IMR-90 (cell line): ENCODE data around the gene TMEM204. TPM values are rescaled to one million over a fixed set of nuclear protein-coding genes. Genes with fewer than 3 reads are reported as not detected.

Experiments
- ATAC-seq: fragments of 200-7000 bp; cut with Tn5 transposase; 2 replicates; pipeline ENCODE4 v1.9.1; 2020; ENCODE audit warnings: low read depth, mild to moderate bottlenecking, moderate library complexity
- BruUV-seq: library from RNA; stranded (reverse); fragments of 400-500 nt; replicated peaks from 2 replicates; lab custom pipeline; 2021; lab: Mats Ljungman, UMichigan
- CTCF ChIA-PET: fragments of 300-600 bp; formaldehyde crosslinking; extraction: SDS; loops from one replicate; lab custom pipeline; 2021; ENCODE audit warnings: antibody characterized with exemption; lab: Yijun Ruan, JAX
- POLR2A ChIA-PET: fragments of 300-600 bp; sonication (Branson Sonifier 250); formaldehyde crosslinking; loops from one replicate; lab custom pipeline; 2022; ENCODE audit warnings: antibody characterized with exemption; ENCODE audit not compliant: unreplicated experiment; lab: Charles Lee
- DNase-seq: peaks from one replicate; pipeline ENCODE4 v3.0.0; 2013
- H2AFZ ChIP-seq: replicated peaks from 2 replicates; pipeline ENCODE3; 2013; ENCODE audit warnings: low read length, mild to moderate bottlenecking; ENCODE audit not compliant: poor library complexity
- H2AK5ac ChIP-seq: 2 replicates; pipeline ENCODE4 v1.6.1; 2013; ENCODE audit warnings: low read depth, low read length, inconsistent platforms
- H2AK9ac ChIP-seq: replicated peaks from 2 replicates; pipeline ENCODE3; 2013; ENCODE audit warnings: mild to moderate bottlenecking, low read depth, low read length, moderate library complexity; ENCODE audit not compliant: poor library complexity
- H2BK120ac ChIP-seq: 2 replicates; pipeline ENCODE4 v1.6.1; 2013; ENCODE audit warnings: low read depth, low read length, inconsistent platforms
- H2BK15ac ChIP-seq: 3 replicates; pipeline ENCODE4 v1.6.1; 2013; ENCODE audit warnings: low read depth, low read length, inconsistent platforms
- H2BK20ac ChIP-seq: 2 replicates; pipeline ENCODE4 v1.6.1; 2013; ENCODE audit warnings: low read depth, mild to moderate bottlenecking, inconsistent platforms, low read length, moderate library complexity
- H2BK5ac ChIP-seq: 2 replicates; pipeline ENCODE4 v1.6.1; 2013; ENCODE audit warnings: mild to moderate bottlenecking, low read depth, low read length, inconsistent platforms; ENCODE audit not compliant: poor library complexity, severe bottlenecking
- H3K14ac ChIP-seq: replicated peaks from 2 replicates; pipeline ENCODE4 v1.6.1; 2013; ENCODE audit warnings: low read depth, low read length, inconsistent platforms
- H3K18ac ChIP-seq: 2 replicates; pipeline ENCODE4 v1.6.1; 2013; ENCODE audit warnings: low read depth, low read length, control low read depth
- H3K23ac ChIP-seq: 2 replicates; pipeline ENCODE4 v1.6.1; 2013; ENCODE audit warnings: low read depth, low read length, inconsistent platforms
- H3K27ac ChIP-seq: 2 replicates; pipeline ENCODE4 v1.5.1; 2013; ENCODE audit warnings: mild to moderate bottlenecking, control low read depth, low read length; ENCODE audit not compliant: insufficient read depth
- H3K27me3 ChIP-seq: 2 replicates; pipeline ENCODE4 v1.6.1; 2013; ENCODE audit warnings: low read length; ENCODE audit not compliant: control insufficient read depth, insufficient read depth
- H3K36me3 ChIP-seq: 2 replicates; pipeline ENCODE4 v1.6.1; 2013; ENCODE audit warnings: low read length, mixed read lengths; ENCODE audit not compliant: control insufficient read depth, insufficient read depth
- H3K4ac ChIP-seq: 2 replicates; pipeline ENCODE4 v1.6.1; 2013; ENCODE audit warnings: low read depth, low read length, inconsistent platforms
- H3K4me1 ChIP-seq: 2 replicates; pipeline ENCODE4 v1.6.1; 2013; ENCODE audit warnings: low read length, mixed read lengths; ENCODE audit not compliant: control insufficient read depth, insufficient read depth
- H3K4me2 ChIP-seq: 2 replicates; pipeline ENCODE4 v1.6.1; 2013; ENCODE audit warnings: low read depth, mild to moderate bottlenecking, control low read depth, low read length, moderate library complexity
- H3K4me3 ChIP-seq: 2 replicates; pipeline ENCODE4 v1.5.1; 2013; ENCODE audit warnings: low read depth, mild to moderate bottlenecking, control low read depth, low read length, moderate library complexity; ENCODE audit not compliant: insufficient read depth
- H3K56ac ChIP-seq: 2 replicates; pipeline ENCODE4 v1.6.1; 2013; ENCODE audit warnings: low read length, inconsistent platforms; ENCODE audit not compliant: insufficient read depth; ENCODE audit errors: extremely low read depth
- H3K79me1 ChIP-seq, 2 experiments: 2 replicates each; pipeline ENCODE4 v1.6.1; 2013; ENCODE audit warnings: low read length in 2 of 2, inconsistent platforms in 1 of 2, low read depth in 1 of 2
- H3K9ac ChIP-seq: 2 replicates; pipeline ENCODE4 v1.6.1; 2013; ENCODE audit warnings: low read depth, low read length, control low read depth
- H3K9me1 ChIP-seq: 2 replicates; pipeline ENCODE4 v1.6.1; 2013; ENCODE audit warnings: low read length, inconsistent platforms; ENCODE audit not compliant: insufficient read depth
- H3K9me3 ChIP-seq: 2 replicates; pipeline ENCODE4 v1.6.1; 2013; ENCODE audit warnings: low read length; ENCODE audit not compliant: control insufficient read depth, insufficient read depth
- H4K20me1 ChIP-seq: 2 replicates; pipeline ENCODE4 v1.6.1; 2013; ENCODE audit warnings: low read length, inconsistent platforms; ENCODE audit not compliant: insufficient read depth
- H4K5ac ChIP-seq: 2 replicates; pipeline ENCODE4 v1.6.1; 2013; ENCODE audit warnings: mild to moderate bottlenecking, low read depth, low read length, control low read depth
- H4K8ac ChIP-seq, 2 experiments: 2 replicates each; pipeline ENCODE4 v1.6.1; 2013; ENCODE audit warnings: low read depth in 2 of 2, low read length in 2 of 2, control low read depth in 1 of 2, inconsistent platforms in 1 of 2
- H4K91ac ChIP-seq: 2 replicates; pipeline ENCODE4 v1.6.1; 2013; ENCODE audit warnings: low read depth, low read length, inconsistent platforms; ENCODE audit not compliant: insufficient read depth
- BHLHE40 ChIP-seq: fragments of 150-350 bp; IDR thresholded peaks from 2 replicates; pipeline ENCODE4 v1.6.1; 2016; ENCODE audit warnings: mild to moderate bottlenecking, low read depth, low read length
- FOS ChIP-seq: fragments of 150-350 bp; IDR thresholded peaks from 2 replicates; pipeline ENCODE4 v1.6.1; 2016; ENCODE audit warnings: low read depth, low read length
- MAZ ChIP-seq: IDR thresholded peaks from 2 replicates; pipeline ENCODE4 v1.6.1; 2012; ENCODE audit warnings: low read depth, mild to moderate bottlenecking, low read length, improper control_type of control experiment, moderate library complexity, borderline replicate concordance
- NFE2L2 ChIP-seq: fragments of 150-350 bp; IDR thresholded peaks from 2 replicates; pipeline ENCODE4 v1.6.1; 2016; ENCODE audit warnings: low read depth, mild to moderate bottlenecking, low read length
- SMC3 ChIP-seq: fragments of 150-350 bp; IDR thresholded peaks from 2 replicates; pipeline ENCODE4 v1.6.1; 2016; ENCODE audit warnings: low read depth, mild to moderate bottlenecking, antibody characterized with exemption, low read length, moderate library complexity
- whole genome bisulfite sequencing, 2 experiments: methylation state at CpG; one replicate each; pipeline versions ENCODE4 v1.1.5 to v1.1.7; 2013; ENCODE audit warnings: missing lambda C conversion rate in 2 of 2; ENCODE audit not compliant: insufficient read length in 1 of 2; ENCODE audit errors: extremely low coverage in 2 of 2; 5-methylcytosine and 5-hydroxymethylcytosine counted together
- dilution Hi-C: fragments of 300-500 bp; cut with HindIII; formaldehyde crosslinking; loops from one replicate; pipeline ENCODE4 v1.14.3; 2018; ENCODE audit warnings: low sequenced_read_pairs; ENCODE audit not compliant: unreplicated experiment
- in situ Hi-C: fragments of 300-500 bp; cut with MboI; formaldehyde crosslinking; loops from 3 replicates; pipeline ENCODE4 v1.14.3; 2019; ENCODE audit warnings: low sequenced_read_pairs, inconsistent platforms, mixed read lengths
- intact Hi-C: fragments of 100-400 bp; cut with micrococcal nuclease; formaldehyde crosslinking; loops from 2 replicates; pipeline ENCODE4 v1.10.0; 2022
- polyA plus RNA-seq, 3 experiments: library from polyadenylated mRNA; depleted of rRNA; stranded (reverse); fragments of >200 nt; gene quantifications; 2 replicates each; pipeline ENCODE4 v1.2.3, GENCODE V29; 2012; ENCODE audit warnings: low replicate concordance in 1 of 3
- total RNA-seq: library from RNA; depleted of rRNA; stranded (reverse); fragments of >200 nt; gene quantifications from 2 replicates; pipeline ENCODE4 v1.2.3, GENCODE V29; 2012
- TF ChIP-seq, protein P1 (sequence below): fragments of 150-350 bp; IDR thresholded peaks from 2 replicates; pipeline ENCODE4 v1.6.1; 2017; ENCODE audit warnings: mild to moderate bottlenecking, antibody characterized with exemption, low read length, low read depth
- TF ChIP-seq, protein P2 (sequence below): conservative IDR thresholded peaks from 2 replicates; pipeline ENCODE4 v1.5.1; 2012; ENCODE audit warnings: mild to moderate bottlenecking, low read depth, low read length, improper control_type of control experiment

TMEM204 gene
- total and polyA plus RNA-seq, 2 of the 4 experiments (the other 2 are of a cell fraction), result 7.0 to 12.3 TPM

DNA sequence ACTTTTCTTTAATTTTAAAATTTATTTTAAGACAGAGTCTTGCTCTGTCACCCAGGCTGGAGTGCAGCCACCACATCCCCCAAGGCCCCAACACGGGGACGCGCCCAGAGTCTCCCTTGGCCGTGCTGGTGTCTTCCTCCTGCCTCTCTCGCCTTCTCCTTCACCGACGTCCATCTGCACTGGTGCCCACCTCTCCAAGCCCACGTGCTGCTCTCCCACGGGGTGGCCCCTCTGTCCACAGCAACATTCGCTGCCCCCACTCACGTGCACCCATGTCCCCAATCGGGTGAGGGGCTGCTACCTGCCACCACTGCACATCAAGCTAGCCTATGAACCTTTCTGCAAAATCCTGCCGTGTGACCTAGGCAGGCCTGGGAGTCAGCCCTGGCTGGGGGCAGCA lies 3.1 kb downstream of the TMEM204 start:
- Histone ChIP-seq H3K9ac (no peak overlapping the region), H2BK15ac (no peak overlapping the region), H3K4ac (no peak overlapping the region), H2BK20ac (no peak overlapping the region), H2AK9ac (no peak overlapping the region), H3K23ac (no peak overlapping the region), H3K4me2 (no peak overlapping the region), H3K36me3 (peaks cover 19% of the 10 kb centered on the region), H4K8ac (no peak overlapping the region), H4K91ac (no peak overlapping the region), H2BK5ac (no peak overlapping the region), H2AK5ac (no peak overlapping the region), H3K4me3 (no peak overlapping the region), H2AFZ (no peak overlapping the region), H3K56ac (no peak overlapping the region), H3K14ac (no peak overlapping the region), H3K79me1 (peaks cover 5 to 49% of the 10 kb centered on the region in 2 experiments; a peak in 3 of 4 replicates), H3K4me1 (peaks cover 17% of the 10 kb centered on the region), H2BK120ac (no peak overlapping the region), H3K9me3 (no peaks in the 10 kb centered on the region), H4K20me1 (0 out of 2 replicates have a peak, but pooled peaks cover 3% of the 10 kb centered on the region), H3K27me3 (no peaks in the 10 kb centered on the region), H3K9me1 (no peaks in the 10 kb centered on the region), H3K27ac (no peak overlapping the region), H4K5ac (no peak overlapping the region), H3K18ac (no peak overlapping the region)
- DNase-seq, result no peak
- WGBS, 2 experiments, result 92% methylated on average over 11 of the region's 13 CpGs; no CpG with 5 or more reads in 1 of the 2 experiments
- no peak for ATAC-seq
- ChIA-PET POLR2A (no interaction called here), CTCF (no interaction called here)
- dilution Hi-C loops (no loop called here), intact Hi-C loops (no loop called here), in situ Hi-C loops (no loop called here)
- TF ChIP-seq MAZ (no peak), BHLHE40 (no peak), NFE2L2 (no peak), SMC3 (no peak), FOS (no peak)
- TF ChIP-seq, protein P1, sequence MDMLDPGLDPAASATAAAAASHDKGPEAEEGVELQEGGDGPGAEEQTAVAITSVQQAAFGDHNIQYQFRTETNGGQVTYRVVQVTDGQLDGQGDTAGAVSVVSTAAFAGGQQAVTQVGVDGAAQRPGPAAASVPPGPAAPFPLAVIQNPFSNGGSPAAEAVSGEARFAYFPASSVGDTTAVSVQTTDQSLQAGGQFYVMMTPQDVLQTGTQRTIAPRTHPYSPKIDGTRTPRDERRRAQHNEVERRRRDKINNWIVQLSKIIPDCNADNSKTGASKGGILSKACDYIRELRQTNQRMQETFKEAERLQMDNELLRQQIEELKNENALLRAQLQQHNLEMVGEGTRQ, result no peak
- TF ChIP-seq, protein P2, sequence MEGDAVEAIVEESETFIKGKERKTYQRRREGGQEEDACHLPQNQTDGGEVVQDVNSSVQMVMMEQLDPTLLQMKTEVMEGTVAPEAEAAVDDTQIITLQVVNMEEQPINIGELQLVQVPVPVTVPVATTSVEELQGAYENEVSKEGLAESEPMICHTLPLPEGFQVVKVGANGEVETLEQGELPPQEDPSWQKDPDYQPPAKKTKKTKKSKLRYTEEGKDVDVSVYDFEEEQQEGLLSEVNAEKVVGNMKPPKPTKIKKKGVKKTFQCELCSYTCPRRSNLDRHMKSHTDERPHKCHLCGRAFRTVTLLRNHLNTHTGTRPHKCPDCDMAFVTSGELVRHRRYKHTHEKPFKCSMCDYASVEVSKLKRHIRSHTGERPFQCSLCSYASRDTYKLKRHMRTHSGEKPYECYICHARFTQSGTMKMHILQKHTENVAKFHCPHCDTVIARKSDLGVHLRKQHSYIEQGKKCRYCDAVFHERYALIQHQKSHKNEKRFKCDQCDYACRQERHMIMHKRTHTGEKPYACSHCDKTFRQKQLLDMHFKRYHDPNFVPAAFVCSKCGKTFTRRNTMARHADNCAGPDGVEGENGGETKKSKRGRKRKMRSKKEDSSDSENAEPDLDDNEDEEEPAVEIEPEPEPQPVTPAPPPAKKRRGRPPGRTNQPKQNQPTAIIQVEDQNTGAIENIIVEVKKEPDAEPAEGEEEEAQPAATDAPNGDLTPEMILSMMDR, result no peak
- no TSS peak for BruUV-seq
